GM18858 (cell line): ENCODE data around the gene ADI1.

Source experiments
- ATAC-seq: cut with Tn5 transposase; IDR thresholded peaks from one replicate; pipeline ENCODE4 v1.9.1; 2021; ENCODE audit not compliant: unreplicated experiment

ADI1 gene, protein sequence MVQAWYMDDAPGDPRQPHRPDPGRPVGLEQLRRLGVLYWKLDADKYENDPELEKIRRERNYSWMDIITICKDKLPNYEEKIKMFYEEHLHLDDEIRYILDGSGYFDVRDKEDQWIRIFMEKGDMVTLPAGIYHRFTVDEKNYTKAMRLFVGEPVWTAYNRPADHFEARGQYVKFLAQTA

DNA sequence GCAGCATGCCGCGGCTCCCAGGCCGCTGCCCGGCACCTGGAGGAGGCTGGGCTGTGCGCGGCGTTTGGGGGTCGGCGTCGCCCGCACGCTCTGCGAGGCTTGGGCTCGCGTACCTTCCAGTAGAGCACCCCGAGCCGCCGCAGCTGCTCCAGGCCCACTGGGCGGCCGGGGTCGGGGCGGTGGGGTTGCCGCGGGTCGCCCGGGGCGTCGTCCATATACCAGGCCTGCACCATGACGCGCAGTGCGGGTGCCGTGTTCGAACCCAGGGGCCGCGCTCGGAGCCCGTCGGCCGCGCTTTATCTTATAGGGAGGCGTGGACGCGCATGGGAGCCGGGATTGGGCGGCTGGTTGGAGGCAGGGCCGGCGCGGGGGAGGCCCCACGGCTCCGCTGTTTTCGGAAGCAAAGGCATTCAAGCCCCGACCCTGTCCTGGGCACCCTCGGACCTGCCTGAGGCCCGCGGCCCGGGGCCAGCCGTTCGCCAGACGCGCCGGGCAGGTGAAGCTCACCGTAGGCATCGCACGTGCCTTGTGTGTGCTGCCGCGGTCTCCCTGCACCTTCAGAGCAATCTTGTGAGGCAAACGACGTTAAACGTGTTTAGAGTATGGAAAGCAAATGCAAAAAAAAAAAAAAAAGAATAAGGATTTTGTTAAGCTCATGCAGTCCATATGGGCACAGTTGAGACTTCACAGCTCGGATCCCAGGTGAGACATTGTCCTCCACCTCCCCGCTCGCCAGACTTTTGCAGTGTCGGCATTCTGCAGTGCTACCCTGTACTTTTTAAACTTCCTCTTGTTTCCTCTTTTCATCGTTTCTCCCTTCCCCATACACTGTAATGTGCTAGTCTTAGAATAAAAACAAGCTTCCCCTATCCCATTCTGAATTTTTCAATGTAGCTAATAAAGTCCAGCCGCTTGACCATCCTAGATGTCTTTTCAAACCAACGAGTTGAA, at the start of gene ADI1:
Gene ADI1 (minus strand): TSS at position 277 of the 951 bp plus-strand sequence. CDS start 44 bp downstream, at position 233.
- ATAC-seq, result peak; percentile 45

DNA sequence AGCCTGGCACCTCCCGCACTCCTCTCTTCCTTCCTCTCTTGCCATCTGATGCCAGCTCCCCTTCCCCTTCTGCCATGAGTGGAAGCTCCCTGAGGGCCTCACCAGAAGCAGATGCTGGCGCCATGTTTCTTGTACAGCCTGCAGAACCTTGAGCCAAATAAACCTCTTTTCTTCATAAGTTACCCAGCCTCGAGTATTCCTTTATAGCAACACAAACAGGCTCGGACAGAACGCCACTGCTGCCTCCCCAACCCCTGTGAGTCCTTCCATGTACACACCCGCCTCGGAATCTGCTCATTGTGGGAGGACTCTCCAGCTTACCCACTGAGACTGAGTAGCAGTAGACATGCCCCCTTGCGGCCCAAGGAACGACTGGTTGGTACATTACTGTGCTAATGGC, 47.5 kb upstream of the ADI1 start:
- no peak for ATAC-seq

DNA sequence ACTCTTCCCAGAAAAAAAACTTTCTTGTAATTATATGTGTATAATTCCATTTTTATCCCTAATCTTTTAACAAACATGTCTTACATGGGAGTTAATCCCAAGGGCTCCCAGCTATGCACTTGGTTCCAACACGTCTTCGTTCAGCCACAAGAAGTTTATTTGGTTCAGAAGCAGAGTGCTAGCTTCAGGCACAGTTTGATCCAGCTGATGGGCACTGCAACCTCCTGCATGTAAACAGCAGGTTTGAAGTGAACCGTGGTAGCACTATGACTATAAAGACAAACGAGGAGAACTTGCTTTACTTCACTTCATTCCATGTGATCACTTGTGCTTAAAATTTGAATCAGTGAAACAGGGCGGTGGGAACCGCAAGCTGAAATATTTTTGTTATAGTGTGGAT, 45.8 kb upstream of the ADI1 start:
- no peak for ATAC-seq

DNA sequence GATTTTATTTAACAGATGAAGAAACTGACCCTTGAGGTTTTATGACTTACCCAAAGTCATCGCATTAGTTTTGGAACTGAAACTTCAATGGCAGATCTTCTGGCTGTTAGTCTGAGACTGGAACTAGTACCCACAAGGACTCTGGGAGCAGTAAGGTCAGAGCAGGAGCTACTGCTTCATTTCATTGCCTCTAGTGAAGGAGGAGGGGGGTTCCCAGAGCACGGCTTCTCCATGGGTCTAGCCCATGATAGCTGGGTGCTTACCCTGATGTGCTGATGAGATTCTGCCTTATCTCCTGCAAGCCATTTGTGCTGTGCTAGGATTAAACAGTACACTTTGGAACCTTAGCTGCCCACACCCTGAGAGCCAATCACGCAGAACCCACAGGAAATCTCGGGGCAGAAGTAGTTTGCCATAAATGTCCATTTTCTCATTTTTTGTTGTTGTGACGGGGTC, 44.2 kb upstream of the ADI1 start:
- peak; percentile 40 for ATAC-seq

DNA sequence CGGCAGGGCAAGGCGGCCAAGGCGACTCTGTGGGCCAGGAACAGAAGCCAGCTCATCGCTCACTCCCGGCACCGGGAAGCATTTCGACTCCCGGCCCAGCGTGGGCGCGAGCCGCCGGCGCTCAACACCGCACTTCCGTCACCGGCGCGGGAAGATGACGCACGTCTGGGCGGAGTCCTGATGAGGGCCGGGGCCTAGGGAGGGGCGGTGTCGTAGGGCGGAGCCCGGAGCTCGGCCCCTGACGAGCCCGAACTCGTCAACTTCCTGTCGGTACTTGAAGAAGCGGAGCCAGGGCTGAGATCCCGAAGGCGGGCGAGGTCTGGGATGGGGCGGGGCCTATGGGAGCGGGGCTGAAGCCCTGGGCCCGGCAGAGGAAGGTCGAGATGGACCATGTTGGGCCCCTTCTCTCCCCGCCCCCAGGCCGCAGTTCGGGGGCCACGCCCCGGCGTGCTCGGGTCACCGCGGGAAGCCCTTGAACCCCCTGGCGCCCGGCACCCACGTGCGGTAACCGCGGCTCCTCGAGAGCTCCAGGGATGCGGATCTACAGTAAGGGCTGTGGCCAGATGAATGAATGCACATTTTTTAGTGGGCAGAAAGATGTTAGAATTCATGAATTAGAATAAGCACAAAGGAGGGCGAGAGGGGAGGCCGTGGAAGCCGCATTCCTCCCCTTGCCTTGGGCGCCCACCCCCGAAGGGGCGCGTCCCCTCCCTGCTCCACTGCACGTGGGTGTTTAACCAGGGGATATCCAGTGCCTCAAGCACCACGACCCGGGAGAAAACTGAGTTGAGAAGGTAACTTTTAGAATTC, 39.1 kb upstream of the ADI1 start, which contains the start of gene RNASEH1:
Gene RNASEH1 (minus strand): TSS at position 129 of the 810 bp plus-strand sequence. CDS start 73 bp downstream, at position 56.
- ATAC-seq, result peak; percentile 95

DNA sequence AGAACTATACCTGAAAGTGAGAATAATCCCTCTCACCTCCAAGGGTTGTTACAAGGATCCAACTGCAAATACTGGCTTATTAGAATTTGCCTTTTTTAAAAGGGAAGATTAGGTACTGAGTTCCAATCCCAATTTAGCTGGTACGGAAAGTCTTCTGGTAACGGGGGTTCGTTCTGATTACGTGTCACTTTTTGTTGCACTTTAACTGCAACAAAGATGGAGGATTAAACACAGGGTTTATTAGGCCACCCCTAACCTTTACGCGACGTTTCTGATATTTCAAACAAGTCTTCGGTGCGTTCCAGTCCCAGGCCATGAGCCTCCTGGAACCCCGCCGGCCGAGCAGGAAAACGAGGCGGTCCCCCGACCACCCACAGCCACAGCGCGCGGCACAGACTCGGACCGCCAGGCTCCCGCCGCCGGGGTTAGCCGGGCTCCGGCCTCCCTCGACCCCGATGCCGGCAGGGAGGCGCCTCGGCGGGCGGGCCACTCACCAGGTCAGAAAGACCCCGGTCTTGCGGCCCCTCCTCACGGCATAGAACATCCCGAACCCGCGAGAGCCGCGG, 38.4 kb upstream of the ADI1 start:
- ATAC-seq, result peak; percentile 13

DNA sequence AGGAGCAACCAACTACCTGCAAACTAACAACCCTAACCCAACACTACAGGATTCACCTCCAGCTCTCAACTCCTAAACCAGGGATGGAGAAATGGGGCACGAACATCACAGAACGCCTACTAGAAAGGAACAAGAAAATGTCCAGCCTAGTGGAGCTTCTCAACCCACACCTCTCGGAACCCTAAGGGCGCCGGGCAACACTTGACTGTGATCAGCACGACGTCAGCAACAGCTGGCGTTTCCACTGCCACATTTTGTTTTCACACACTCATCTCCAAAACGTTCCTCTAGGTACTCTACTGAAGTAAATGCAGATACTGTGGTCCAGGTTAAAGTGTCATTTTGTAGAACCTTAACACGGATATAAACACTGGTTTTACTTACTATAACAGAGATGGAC, 34.6 kb upstream of the ADI1 start:
- ATAC-seq, result no peak

DNA sequence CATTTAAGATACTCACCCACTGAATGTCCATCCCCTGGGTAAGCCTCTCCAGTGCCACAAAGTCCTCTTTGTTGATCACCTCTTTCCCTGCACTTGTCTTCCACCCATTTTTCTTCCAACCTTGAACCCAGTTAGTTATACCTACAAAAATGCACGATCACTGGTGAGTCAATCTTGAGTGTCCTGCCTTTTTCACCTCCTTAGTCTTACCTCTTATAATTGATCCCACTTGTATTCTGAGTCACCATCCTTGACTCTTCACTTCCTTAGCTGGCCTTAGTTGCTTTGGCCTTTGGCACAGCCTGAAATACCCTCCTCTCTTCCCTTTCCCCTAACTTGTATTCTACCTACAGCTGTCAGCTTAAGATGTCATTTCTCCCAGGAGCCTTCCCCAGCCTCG, 28.6 kb upstream of the ADI1 start:
- ATAC-seq, result no peak

DNA sequence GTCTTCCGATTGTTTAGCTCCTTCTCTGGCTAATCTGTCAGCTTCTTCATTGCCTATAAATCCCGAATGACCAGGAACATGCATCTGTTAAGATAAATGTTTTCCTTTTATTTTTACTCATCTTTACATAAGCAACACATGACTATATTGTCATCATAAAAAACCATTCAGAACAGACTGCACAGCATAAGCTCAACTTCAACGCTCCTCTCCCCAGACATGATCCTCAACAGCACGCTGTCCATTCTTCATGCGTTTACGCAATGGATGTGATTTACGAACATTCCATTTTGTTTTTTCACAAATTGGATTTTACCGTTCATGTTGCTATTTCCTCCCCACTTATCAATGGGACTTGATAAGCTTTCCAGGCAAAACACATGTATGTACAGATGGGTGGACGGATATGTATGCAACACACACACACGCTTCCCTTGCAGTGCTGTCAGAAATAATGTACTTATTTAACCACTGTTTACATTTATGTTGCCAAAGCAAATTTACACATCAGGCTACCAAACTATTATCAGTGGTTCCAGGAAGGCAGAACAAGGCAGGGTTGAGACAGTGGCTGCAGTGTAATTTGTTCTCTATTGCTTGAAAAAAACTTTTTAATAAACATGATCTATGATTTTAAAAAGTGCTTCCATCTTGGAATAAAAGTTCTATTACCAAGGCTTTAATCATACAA, 26.6 kb upstream of the ADI1 start:
- no peak for ATAC-seq

DNA sequence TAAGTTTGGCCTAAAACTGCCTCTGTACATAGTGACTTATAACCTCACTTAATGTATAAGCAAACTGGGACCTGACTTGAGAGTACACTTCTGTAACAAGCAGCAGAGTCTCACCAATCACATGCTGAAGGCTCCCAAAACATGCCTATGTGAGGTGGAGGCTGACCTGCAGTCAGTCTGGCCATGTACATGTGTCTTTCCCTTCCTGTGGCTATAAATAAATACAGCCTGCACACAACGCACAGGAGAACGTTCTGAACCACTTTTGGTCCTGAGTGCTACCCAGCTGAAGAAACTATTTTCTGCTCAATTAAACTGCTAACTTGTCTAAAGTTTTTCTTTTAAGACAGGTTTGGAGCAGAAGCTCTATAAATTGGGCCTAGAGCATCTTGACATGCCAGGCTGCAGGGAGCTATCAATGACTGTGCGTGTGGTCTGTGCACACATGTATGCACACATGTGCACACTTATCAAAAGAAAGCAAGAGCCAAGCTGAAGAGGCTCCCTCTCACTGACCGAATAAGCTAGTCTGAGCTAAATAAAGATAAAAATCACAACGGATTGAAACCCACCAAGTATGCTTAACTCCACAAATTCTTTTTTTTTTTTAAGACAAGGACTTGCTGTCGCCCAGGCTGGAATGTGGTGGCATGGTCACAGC, 23.8 kb upstream of the ADI1 start:
- ATAC-seq, result no peak

DNA sequence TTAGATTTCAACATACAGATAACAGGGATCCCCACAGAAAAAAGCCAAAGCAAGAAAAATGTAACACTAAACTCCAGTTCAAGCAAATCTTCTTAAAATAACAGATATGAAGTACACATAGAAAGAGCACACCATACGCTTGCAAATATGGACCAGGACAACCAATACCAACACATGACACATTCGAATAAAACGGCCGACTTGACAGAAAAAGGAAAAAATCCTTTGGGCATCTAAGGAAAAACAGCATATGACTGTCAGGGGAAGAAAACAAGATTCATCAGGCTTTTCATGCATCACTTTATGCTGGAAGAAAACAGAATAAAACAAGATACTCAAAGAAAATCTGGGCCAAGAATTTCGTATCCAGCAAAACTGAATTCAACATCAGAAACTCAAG, 22.8 kb upstream of the ADI1 start:
- ATAC-seq, result no peak

DNA sequence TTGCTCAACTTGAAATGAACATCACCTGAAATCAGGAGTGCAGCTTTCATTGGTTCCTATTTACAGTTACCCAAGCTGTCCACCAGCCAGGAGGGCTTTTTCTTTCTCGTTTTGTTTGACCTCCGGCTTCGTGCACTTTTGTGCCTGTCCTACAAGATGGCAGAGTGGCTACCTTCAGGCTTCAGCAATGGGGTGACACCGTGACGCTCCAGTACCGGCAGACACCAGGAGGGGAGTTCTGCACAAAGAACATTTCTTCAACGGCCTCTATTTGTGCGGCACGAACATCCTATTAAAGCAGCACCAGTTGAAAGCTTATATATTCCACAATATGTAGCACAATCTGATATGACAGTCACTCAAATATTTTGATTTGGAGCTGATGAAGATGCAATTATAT, 20.5 kb upstream of the ADI1 start:
- no peak for ATAC-seq

DNA sequence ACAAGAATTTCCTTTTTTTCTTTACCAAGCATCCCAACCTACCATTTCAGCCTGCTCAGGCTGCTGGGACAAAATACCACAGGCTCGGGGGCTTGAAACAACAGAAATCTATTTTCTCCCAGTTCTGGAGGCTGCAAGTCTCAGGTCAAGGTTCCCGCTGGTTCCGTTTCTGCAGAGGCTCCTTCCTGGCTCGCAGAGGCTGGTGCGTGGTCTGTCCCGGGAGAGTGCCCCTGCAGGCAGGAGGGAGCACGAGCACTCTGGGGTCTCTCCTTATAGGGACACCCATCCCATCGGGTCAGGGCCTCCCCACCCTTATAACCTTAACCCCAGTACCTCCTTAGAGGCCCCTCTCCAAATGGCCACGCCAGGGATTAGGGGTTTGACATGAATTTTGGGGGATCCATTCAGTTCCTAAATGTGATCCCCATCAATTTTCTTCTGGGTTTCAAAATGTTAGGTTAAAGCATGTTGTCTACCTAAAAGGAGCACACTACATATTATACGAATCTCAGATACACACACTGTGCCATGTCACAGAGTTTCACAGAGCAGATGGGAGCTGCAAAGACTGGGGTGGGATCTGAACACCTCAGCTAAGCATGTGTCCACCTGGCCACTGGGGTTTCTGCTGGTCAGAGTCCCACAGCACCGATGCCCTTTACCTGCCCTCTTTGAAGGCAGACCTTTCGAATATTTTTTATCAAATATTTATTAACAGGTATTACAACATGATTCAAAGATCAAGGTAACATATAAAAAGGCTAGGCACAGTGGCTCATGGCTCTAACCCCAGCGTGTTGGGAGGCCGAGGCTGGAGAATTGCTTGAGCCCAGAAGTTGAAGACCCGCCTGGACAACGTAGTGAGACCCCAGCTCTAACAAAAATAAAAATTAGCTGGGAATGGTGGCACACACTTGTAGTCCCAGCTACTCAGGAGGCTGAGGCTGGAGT, 17.6 kb upstream of the ADI1 start:
- ATAC-seq, result no peak

DNA sequence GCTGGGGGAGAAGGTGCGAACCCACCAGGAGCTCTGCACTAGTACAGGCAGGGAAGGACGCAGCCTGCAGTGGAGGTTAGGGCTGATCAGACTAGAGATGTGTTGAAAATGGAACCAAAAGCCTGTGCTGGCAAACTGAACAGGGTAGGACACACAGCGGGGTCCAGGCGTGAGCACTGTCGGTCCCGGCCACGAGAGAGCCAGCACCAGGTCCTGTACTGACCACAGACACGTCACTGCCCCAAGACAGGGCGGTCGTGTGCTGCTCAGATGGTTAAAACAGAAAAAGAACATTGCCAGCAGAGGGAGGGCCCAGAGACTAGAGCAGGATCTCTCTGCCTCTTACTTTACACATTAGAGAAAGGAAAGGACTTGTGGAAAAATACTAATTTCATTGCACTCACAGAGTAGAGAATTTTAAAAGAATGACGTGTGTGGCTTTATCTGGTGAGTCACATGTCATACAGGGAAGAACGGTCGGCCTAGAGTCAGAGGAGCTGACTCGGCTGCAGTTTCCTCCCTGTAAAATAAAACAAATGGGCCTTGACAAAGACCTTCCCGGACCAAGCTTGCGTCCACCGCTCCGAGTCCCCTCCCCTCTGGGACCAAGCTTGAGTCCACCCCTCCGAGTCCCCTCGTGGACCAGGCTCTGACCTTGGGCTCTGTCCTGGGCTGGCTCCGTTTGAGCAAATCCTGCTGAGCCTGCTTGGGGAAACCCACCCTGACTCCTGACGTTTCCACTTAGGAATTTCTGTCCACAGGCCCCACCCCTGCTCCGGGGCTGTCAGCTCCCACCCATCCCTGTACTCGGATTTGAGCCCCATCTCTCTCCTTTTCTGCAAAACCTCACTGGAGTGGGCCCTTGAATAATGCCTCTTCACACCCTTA, 16.7 kb upstream of the ADI1 start:
- no peak for ATAC-seq

DNA sequence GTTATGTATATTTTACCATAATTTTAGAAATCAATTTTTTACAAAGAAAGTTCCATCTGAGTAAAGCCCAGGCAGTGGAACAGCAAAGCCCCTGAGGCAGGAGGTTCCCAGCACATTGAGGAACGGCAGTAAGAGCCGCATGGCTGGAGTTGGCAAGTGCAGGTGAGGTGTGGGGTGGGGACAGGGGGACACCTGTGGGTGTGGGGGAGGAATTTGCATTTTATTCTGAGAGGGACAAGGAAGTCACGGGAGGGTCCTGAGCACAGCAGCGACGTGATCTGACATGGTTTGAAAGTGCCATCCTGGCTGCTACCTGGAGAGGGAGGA, 16.1 kb upstream of the ADI1 start:
- no peak for ATAC-seq

DNA sequence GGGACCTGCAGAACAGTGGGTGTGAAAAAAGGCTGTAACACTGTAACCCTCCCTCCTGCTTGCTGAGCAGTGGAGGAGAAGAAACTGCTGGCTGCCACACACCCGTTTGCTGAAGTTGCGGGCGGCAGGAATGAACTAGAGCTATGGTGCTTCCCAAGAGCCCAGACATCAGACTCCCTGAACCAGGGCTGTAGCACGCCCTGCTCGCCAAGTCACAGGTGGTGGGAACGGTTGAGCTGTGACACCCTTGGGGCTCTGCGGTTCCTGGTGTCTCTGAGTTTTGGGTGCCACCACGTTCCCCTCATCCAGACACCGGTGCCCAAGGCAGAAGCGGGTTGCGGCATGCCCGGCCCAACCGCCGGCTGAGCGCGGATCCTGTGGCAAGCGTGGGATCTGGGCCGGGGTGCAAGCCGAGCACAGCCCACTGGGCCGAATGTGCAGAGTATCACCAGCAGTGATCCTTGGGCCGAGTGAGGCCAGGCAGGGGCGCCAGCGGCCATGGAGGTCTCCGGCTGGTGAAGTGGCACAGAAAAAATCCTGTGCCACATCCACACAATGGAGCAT, 15.0 kb upstream of the ADI1 start:
- ATAC-seq, result no peak

DNA sequence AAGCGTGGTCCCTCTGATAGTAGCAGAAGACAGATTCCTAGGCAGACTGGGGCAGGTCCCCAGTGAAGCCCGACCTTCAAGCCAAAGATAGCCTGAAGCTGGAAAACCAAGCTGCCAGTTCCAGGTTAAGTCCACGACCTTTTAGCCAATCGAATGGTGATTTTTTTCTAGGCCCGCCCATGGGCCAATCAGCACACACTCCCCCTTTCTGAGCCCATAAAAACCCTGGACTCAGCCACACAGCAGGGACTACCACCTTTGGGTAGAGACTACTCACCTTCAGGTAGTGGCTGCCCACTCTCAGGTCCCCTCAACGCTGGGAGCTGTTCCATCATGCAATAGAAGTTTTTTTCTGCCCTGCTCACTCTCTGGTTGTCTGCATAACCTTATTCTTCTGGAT, 14.5 kb upstream of the ADI1 start:
- no peak for ATAC-seq

DNA sequence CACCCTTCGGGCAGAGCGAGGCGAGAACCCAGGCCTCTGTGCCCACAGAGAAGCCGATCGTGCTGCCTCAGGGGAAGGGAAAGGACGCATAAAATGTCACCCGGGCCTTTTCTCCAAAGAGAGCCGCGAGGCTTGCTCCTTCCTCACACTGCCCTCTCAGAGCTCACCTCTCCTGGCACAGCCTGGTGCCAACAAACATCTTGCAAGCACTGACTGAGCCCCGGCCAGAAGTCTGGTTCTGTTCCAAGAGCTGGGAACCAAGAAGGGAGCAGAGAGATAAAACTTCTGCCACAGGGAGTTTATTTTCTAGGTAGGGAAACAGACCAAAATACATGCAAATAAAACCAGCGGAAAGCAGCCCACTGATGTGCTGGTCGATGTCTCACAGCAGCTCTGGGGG, 13.6 kb upstream of the ADI1 start:
- no peak for ATAC-seq
